Caki2 (cell line): ENCODE results near the gene UGDH. TPM values are rescaled to one million over a fixed set of nuclear protein-coding genes. Genes with fewer than 3 reads are reported as not detected.
"Not testable (repeated sequence)": the region's sequence is repeated elsewhere in the genome, so short reads cannot be mapped to it uniquely, and the experiment has no call there.

Experiments used
- DNase-seq: peaks from one replicate; pipeline ENCODE4 v3.0.0-alpha.2; 2015; ENCODE audit warnings: low read depth
- in situ Hi-C: cut with HindIII; loops from 2 replicates; pipeline ENCODE4 v1.10.0; 2016; ENCODE audit warnings: low sequenced_read_pairs, low pct_unique_long_range_greater_than_20kb, mixed read lengths
- total RNA-seq: library from RNA; depleted of rRNA; stranded (reverse); fragments of >200 nt; shearing (Covaris generic); gene quantifications from 2 replicates; pipeline ENCODE4 v1.2.3, GENCODE V29; 2014; ENCODE audit warnings: low replicate concordance; rRNA removed

The UGDH gene
- 817 and 999 TPM in 2 replicates for total RNA-seq

- in situ Hi-C loops: no loop called here
- DNase-seq: peak; percentile 99
Measured at GRCh38 chr4:39527296-39528060, at the start of gene UGDH. UGDH (minus strand) TSS chr4:39527439; CDS start chr4:39521512, 5,927 bp downstream.

GRCh38 chr4:39574946-39575345, 47.7 kb upstream of the UGDH start:
- DNase-seq: no peak
- in situ Hi-C loops: no loop called here

GRCh38 chr4:39571504-39571903, 44.3 kb upstream of the UGDH start:
- no peak for DNase-seq
- in situ Hi-C loops: no loop called here

- DNase-seq: no peak
- in situ Hi-C loops: no loop called here
Measured at GRCh38 chr4:39571054-39571453, 43.8 kb upstream of the UGDH start.

GRCh38 chr4:39569209-39569608, 42.0 kb upstream of the UGDH start:
- in situ Hi-C loops: no loop called here
- DNase-seq: no peak

GRCh38 chr4:39568805-39569204, 41.6 kb upstream of the UGDH start:
- no peak for DNase-seq
- in situ Hi-C loops: no loop called here

GRCh38 chr4:39565878-39566600, 38.8 kb upstream of the UGDH start:
- in situ Hi-C loops: no loop called here
- DNase-seq: peak; percentile 38

- no peak for DNase-seq
- in situ Hi-C loops: no loop called here
Measured at GRCh38 chr4:39563346-39563847, 36.2 kb upstream of the UGDH start.

GRCh38 chr4:39562792-39563191, 35.6 kb upstream of the UGDH start:
- in situ Hi-C loops: no loop called here
- no peak for DNase-seq

- in situ Hi-C loops: no loop called here
- no peak for DNase-seq
Measured at GRCh38 chr4:39559626-39560025, 32.4 kb upstream of the UGDH start.

GRCh38 chr4:39555472-39555871, 28.2 kb upstream of the UGDH start:
- in situ Hi-C loops: no loop called here
- no peak for DNase-seq

- in situ Hi-C loops: no loop called here
- DNase-seq: peak; percentile 38
Measured at GRCh38 chr4:39548425-39549067, 21.3 kb upstream of the UGDH start.

- in situ Hi-C loops: no loop called here
- DNase-seq: no peak
Measured at GRCh38 chr4:39544580-39545315, 17.5 kb upstream of the UGDH start.

- DNase-seq, in situ Hi-C loops: not testable (repeated sequence)
Measured at GRCh38 chr4:39544080-39544479, 16.8 kb upstream of the UGDH start.

- in situ Hi-C loops: no loop called here
- DNase-seq: no peak
Measured at GRCh38 chr4:39543034-39543433, 15.8 kb upstream of the UGDH start.

GRCh38 chr4:39542611-39543012, 15.4 kb upstream of the UGDH start:
- in situ Hi-C loops: no loop called here
- peak; percentile 93 for DNase-seq

- in situ Hi-C loops: no loop called here
- no peak for DNase-seq
Measured at GRCh38 chr4:39541987-39542610, 14.9 kb upstream of the UGDH start.

- DNase-seq: peak; percentile 85
- in situ Hi-C loops: no loop called here
Measured at GRCh38 chr4:39539089-39539611, 11.9 kb upstream of the UGDH start.
